Measurements from ENCODE around the gene UFSP1.
"Not testable (repeated sequence)": the region's sequence is repeated elsewhere in the genome, so short reads cannot be mapped to it uniquely, and the experiment has no call there.

Gene UFSP1

DNA sequence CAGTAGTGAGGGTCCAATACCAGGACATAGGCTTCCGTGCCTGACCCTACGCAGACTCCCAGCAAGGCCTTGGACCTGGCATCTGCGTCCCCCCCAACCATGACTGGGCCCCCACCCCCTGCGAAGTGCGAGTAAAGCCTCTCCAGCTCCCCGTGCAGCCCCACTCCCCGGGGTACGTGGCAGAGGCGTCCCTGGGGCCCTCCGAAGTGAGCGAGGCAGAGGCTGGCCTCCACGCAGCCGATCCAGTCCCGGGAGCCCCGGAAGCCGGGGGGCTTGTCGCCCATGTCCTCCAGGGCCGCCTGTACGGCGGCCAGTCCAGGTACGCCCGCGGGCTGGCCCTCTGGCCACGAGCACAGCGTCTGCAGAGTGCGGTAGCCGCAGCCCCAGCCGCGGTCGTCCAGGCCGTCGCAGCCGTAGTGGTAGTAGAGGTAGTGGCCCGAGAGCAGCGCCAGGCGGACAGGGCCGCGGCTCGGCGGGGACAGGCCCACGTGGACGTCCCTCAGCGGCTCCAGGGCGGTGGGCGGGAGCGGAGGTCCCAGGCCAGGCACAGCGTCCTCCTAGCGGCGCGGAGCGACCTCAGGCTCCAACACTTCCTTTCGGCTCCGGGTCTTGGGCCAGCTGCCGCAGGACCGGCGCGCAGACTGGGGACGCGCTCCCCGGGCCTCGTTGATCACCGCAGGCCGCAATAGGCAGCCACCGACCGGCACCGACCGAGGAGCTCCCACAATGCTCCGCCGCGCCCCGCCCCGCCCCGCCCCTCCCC lies at the start of gene UFSP1:
UFSP1 (minus strand) TSS at position 728 of the 763 bp plus-strand sequence; CDS start at position 284, 444 bp downstream.
- peaks cover 63% of the 10 kb centered on the region for H3K36me3 ChIP-seq (ENCODE audit: insufficient read depth, insufficient read length, low read length)
- H3K9ac ChIP-seq (ENCODE audit: insufficient read length, low read depth): peak within 1 kb of the TSS; percentile 97
- peaks cover 16% of the 10 kb centered on the region for H3K4me1 ChIP-seq (ENCODE audit: insufficient read depth, insufficient read length)
- H3K4me3 ChIP-seq (ENCODE audit: insufficient read length, low read depth): peak within 1 kb of the TSS; percentile 74
- no peak for DNase-seq (ENCODE audit: low read depth, low spot score)
- H3K9me3 ChIP-seq (ENCODE audit: insufficient read depth, low read length): no peaks in the 10 kb centered on the region
- TF ChIP-seq ZNF274 (IDR thresholded peaks at IDR 0.05; ENCODE audit: low read depth, low read length) (no peak), SUZ12 (IDR thresholded peaks at IDR 0.05; ENCODE audit: extremely low read depth, insufficient read depth, insufficient read length) (no peak), YY1 (IDR thresholded peaks at IDR 0.05; ENCODE audit: insufficient read depth, insufficient read length) (no peak)
- H3K27me3 ChIP-seq (ENCODE audit: insufficient read depth, insufficient read length): no peaks in the 10 kb centered on the region

DNA sequence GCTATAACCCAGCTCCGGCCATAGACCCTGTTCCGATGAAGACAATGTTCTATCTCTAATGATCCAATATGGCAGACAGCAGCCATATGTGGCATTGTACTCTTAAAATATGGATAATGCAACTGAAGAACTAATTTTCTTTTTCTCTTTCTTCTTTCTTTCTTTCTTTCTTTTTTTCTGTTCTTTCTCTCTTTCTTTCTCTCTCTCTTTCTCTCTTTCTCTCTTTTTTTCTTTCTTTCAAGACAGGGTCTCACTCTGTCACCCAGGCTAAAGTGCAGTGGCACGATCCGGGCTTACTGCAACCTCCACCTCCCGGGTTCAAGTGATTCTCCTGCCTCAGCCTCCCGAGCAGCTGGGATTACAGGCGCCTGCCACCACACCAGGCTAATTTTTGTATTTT lies 46.7 kb upstream of the UFSP1 start:
- not testable (repeated sequence) for H3K4me1 ChIP-seq (ENCODE audit: insufficient read depth, insufficient read length); DNase-seq (ENCODE audit: low read depth, low spot score); H3K36me3 ChIP-seq (ENCODE audit: insufficient read depth, insufficient read length, low read length); H3K9ac ChIP-seq (ENCODE audit: insufficient read length, low read depth); H3K27me3 ChIP-seq (ENCODE audit: insufficient read depth, insufficient read length); H3K4me3 ChIP-seq (ENCODE audit: insufficient read length, low read depth)
- H3K9me3 ChIP-seq (ENCODE audit: insufficient read depth, low read length): peaks cover 18% of the 10 kb centered on the region

GRCh38 chr7:100935381-100935780 lies 45.9 kb upstream of the UFSP1 start:
- not testable (repeated sequence) for DNase-seq (ENCODE audit: low read depth, low spot score); H3K36me3 ChIP-seq (ENCODE audit: insufficient read depth, insufficient read length, low read length); H3K4me3 ChIP-seq (ENCODE audit: insufficient read length, low read depth); H3K4me1 ChIP-seq (ENCODE audit: insufficient read depth, insufficient read length); H3K27me3 ChIP-seq (ENCODE audit: insufficient read depth, insufficient read length); H3K9ac ChIP-seq (ENCODE audit: insufficient read length, low read depth)
- peaks cover 24% of the 10 kb centered on the region for H3K9me3 ChIP-seq (ENCODE audit: insufficient read depth, low read length)

- no peak for DNase-seq (ENCODE audit: low read depth, low spot score)
- no peak for TF ChIP-seq YY1 (IDR thresholded peaks at IDR 0.05; ENCODE audit: insufficient read depth, insufficient read length)
- TF ChIP-seq ZNF274 (IDR thresholded peaks at IDR 0.05; ENCODE audit: low read depth, low read length): no peak
- no peak for TF ChIP-seq SUZ12 (IDR thresholded peaks at IDR 0.05; ENCODE audit: extremely low read depth, insufficient read depth, insufficient read length)
- no peaks in the 10 kb centered on the region for H3K36me3 ChIP-seq (ENCODE audit: insufficient read depth, insufficient read length, low read length)
- peaks cover 24% of the 10 kb centered on the region for H3K9me3 ChIP-seq (ENCODE audit: insufficient read depth, low read length)
- H3K4me3 ChIP-seq (ENCODE audit: insufficient read length, low read depth): no peak overlapping the region
- no peak overlapping the region for H3K9ac ChIP-seq (ENCODE audit: insufficient read length, low read depth)
- no peaks in the 10 kb centered on the region for H3K27me3 ChIP-seq (ENCODE audit: insufficient read depth, insufficient read length)
- peaks cover 3% of the 10 kb centered on the region for H3K4me1 ChIP-seq (ENCODE audit: insufficient read depth, insufficient read length)
Observed at GRCh38 chr7:100933734-100934133, 44.2 kb upstream of the UFSP1 start.

- Histone ChIP-seq H3K4me1 (ENCODE audit: insufficient read depth, insufficient read length) (peaks cover 6% of the 10 kb centered on the region), H3K27me3 (ENCODE audit: insufficient read depth, insufficient read length) (no peaks in the 10 kb centered on the region), H3K9me3 (ENCODE audit: insufficient read depth, low read length) (peaks cover 24% of the 10 kb centered on the region), H3K4me3 (ENCODE audit: insufficient read length, low read depth) (no peak overlapping the region), H3K36me3 (ENCODE audit: insufficient read depth, insufficient read length, low read length) (no peaks in the 10 kb centered on the region), H3K9ac (ENCODE audit: insufficient read length, low read depth) (peak overlapping the region; percentile 1)
- TF ChIP-seq YY1 (IDR thresholded peaks at IDR 0.05; ENCODE audit: insufficient read depth, insufficient read length) (no peak), ZNF274 (IDR thresholded peaks at IDR 0.05; ENCODE audit: low read depth, low read length) (no peak), SUZ12 (IDR thresholded peaks at IDR 0.05; ENCODE audit: extremely low read depth, insufficient read depth, insufficient read length) (no peak)
- no peak for DNase-seq (ENCODE audit: low read depth, low spot score)
Observed at GRCh38 chr7:100929808-100930174, 40.3 kb upstream of the UFSP1 start.

- DNase-seq (ENCODE audit: low read depth, low spot score); H3K9ac ChIP-seq (ENCODE audit: insufficient read length, low read depth): not testable (repeated sequence)
Observed at GRCh38 chr7:100923616-100924015, 34.1 kb upstream of the UFSP1 start.

GRCh38 chr7:100921039-100921438 lies 31.5 kb upstream of the UFSP1 start:
- H3K4me1 ChIP-seq (ENCODE audit: insufficient read depth, insufficient read length): no peaks in the 10 kb centered on the region
- H3K27me3 ChIP-seq (ENCODE audit: insufficient read depth, insufficient read length): no peaks in the 10 kb centered on the region
- H3K9me3 ChIP-seq (ENCODE audit: insufficient read depth, low read length): peaks cover 8% of the 10 kb centered on the region; the same call in 1 of the 2 replicates
- H3K36me3 ChIP-seq (ENCODE audit: insufficient read depth, insufficient read length, low read length): no peaks in the 10 kb centered on the region
- no peak overlapping the region for H3K4me3 ChIP-seq (ENCODE audit: insufficient read length, low read depth)
- no peak for TF ChIP-seq YY1 (IDR thresholded peaks at IDR 0.05; ENCODE audit: insufficient read depth, insufficient read length)
- DNase-seq (ENCODE audit: low read depth, low spot score): no peak
- H3K9ac ChIP-seq (ENCODE audit: insufficient read length, low read depth): no peak overlapping the region

More at GRCh38 chr7:100923616-100924015, 34.1 kb upstream of the UFSP1 start:
- H3K9me3 ChIP-seq (ENCODE audit: insufficient read depth, low read length); H3K4me3 ChIP-seq (ENCODE audit: insufficient read length, low read depth); H3K4me1 ChIP-seq (ENCODE audit: insufficient read depth, insufficient read length); H3K27me3 ChIP-seq (ENCODE audit: insufficient read depth, insufficient read length); H3K36me3 ChIP-seq (ENCODE audit: insufficient read depth, insufficient read length, low read length): not testable (repeated sequence)

DNA sequence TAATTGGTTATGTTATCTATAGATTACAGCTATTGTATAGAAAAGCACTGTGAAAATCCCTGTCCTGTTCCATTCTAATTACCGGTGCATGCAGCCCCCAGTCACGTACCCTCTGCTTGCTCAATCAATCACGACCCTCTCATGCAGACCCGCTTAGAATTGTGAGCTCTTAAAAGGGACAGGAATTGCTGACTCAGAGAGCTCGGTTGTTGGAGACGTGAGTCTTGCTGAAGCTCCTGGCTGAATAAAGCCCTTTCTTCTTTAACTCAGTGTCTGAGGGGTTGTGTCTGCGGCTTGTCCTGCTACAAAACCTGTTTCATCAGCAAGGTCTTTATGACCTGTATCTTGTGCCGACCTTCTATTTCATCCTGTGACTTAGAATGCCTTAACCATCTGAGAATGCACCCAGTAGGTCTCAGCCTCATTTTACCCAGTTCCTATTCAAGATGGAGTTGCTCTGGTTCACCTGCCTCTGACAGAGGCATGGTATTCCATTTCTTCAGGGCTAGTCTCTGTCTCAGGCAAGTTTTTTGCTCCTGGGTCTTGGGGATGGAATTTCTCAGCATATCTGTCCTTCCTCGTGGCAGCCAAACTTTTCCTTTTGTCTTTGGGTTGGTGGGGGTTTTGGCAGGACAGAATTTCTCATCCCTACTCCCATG lies 30.4 kb upstream of the UFSP1 start:
- H3K27me3 ChIP-seq (ENCODE audit: insufficient read depth, insufficient read length); H3K36me3 ChIP-seq (ENCODE audit: insufficient read depth, insufficient read length, low read length); H3K4me1 ChIP-seq (ENCODE audit: insufficient read depth, insufficient read length); H3K4me3 ChIP-seq (ENCODE audit: insufficient read length, low read depth); H3K9ac ChIP-seq (ENCODE audit: insufficient read length, low read depth); DNase-seq (ENCODE audit: low read depth, low spot score); H3K9me3 ChIP-seq (ENCODE audit: insufficient read depth, low read length): not testable (repeated sequence)

DNA sequence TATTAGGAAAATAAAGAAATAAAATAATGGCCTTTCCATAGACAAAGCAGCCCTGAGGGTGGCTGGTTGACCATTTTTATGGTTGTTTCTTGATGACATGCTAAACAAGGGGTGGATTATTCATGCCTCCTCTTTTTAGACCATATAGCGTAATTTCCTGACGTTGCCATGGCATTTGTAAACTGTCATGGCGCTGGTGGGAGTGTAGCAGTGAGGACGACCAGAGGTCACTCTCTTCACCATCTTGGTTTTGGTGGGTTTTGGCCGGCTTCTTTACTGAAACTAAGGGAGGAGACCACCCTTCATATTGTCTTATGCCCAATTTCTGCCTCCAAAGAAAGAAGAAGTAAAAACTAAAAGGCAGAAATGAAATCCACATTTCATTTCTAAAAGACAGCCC lies 29.8 kb upstream of the UFSP1 start:
- not testable (repeated sequence) for H3K27me3 ChIP-seq (ENCODE audit: insufficient read depth, insufficient read length); H3K9me3 ChIP-seq (ENCODE audit: insufficient read depth, low read length); H3K9ac ChIP-seq (ENCODE audit: insufficient read length, low read depth); H3K4me1 ChIP-seq (ENCODE audit: insufficient read depth, insufficient read length); H3K36me3 ChIP-seq (ENCODE audit: insufficient read depth, insufficient read length, low read length); DNase-seq (ENCODE audit: low read depth, low spot score); H3K4me3 ChIP-seq (ENCODE audit: insufficient read length, low read depth)

All from NT2/D1 (cell line).